ENCODE results near the gene RNF7.
"Not testable (repeated sequence)": the region's sequence is repeated elsewhere in the genome, so short reads cannot be mapped to it uniquely, and the experiment has no call there.

The RNF7 gene

DNA sequence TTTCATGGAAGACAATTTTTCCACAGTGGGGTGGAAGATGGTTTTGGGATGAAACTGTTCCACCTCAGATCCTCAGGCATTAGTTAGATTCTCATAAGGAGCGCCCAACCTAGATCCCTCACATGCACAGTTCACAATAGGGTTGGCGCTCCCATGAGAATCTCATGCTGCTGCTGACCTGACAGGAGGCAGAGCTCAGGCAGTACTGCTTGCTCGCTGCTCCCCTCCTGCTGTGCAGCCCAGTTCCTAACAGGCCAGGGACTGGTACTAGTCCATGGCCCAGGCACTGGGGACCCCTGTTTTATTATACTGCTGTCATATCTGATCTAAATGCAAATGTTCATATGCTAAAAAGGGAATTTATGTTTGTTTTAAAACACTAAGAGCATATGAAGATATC is 15.3 kb downstream of the RNF7 start:
- H3K9me3 ChIP-seq (ENCODE audit: insufficient read depth, low read length, severe bottlenecking): no peaks in the 10 kb centered on the region
- H3K4me1 ChIP-seq (ENCODE audit: insufficient read depth, low read length): no peaks in the 10 kb centered on the region
- H2AFZ ChIP-seq (ENCODE audit: low read depth, low read length): no peak overlapping the region
- peaks cover 10% of the 10 kb centered on the region for H3K36me3 ChIP-seq (ENCODE audit: insufficient read depth, low read length)
- H3K9ac ChIP-seq (ENCODE audit: low read depth, low read length): no peak overlapping the region
- ATAC-seq (ENCODE audit: insufficient read depth, low read depth) (no peak), DNase-seq (no peak)
- no peak for TF ChIP-seq EZH2 (IDR thresholded peaks at IDR 0.05; ENCODE audit: borderline replicate concordance, low read depth, low read length, severe bottlenecking)
- TF ChIP-seq, protein P1, sequence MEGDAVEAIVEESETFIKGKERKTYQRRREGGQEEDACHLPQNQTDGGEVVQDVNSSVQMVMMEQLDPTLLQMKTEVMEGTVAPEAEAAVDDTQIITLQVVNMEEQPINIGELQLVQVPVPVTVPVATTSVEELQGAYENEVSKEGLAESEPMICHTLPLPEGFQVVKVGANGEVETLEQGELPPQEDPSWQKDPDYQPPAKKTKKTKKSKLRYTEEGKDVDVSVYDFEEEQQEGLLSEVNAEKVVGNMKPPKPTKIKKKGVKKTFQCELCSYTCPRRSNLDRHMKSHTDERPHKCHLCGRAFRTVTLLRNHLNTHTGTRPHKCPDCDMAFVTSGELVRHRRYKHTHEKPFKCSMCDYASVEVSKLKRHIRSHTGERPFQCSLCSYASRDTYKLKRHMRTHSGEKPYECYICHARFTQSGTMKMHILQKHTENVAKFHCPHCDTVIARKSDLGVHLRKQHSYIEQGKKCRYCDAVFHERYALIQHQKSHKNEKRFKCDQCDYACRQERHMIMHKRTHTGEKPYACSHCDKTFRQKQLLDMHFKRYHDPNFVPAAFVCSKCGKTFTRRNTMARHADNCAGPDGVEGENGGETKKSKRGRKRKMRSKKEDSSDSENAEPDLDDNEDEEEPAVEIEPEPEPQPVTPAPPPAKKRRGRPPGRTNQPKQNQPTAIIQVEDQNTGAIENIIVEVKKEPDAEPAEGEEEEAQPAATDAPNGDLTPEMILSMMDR (IDR thresholded peaks at IDR 0.05; ENCODE audit: borderline replicate concordance, extremely low read depth, low read length, poor library complexity, severe bottlenecking): no peak
- no peak overlapping the region for H3K27ac ChIP-seq (ENCODE audit: low read length)
- no peaks in the 10 kb centered on the region for H3K79me2 ChIP-seq (ENCODE audit: insufficient read depth, low read length)
- H3K27me3 ChIP-seq (ENCODE audit: insufficient read depth, low read length, poor library complexity): no peaks in the 10 kb centered on the region
- H3K4me3 ChIP-seq (ENCODE audit: low read depth in 1 of 2, low read length in 2 of 2): no peak overlapping the region
- H3K4me2 ChIP-seq (ENCODE audit: insufficient read depth, low read length): no peak overlapping the region
- no peaks in the 10 kb centered on the region for H4K20me1 ChIP-seq (ENCODE audit: insufficient read depth, low read length)

DNA sequence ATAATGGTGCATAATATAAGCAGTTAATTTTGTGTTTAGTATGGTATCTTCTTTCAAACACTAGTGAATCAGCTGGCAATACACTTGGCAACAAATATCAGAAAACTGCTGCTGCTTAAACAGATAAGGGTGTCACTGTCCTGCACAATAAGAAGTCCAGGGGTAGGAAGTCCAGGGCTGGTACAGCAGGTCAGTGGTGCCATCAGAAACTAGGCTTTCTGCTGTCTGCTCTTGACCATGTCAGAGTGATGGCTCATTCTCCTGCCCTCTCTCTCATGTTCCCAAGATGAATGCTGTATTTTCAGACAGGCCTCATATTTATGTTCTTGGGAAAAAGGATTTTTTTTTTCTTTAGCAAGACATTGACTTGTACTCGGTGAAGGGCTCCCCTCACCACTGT is 15.9 kb downstream of the RNF7 start:
- H3K9me3 ChIP-seq (ENCODE audit: insufficient read depth, low read length, severe bottlenecking): no peaks in the 10 kb centered on the region

GRCh38 chr3:141762552-141762951 is 24.5 kb downstream of the RNF7 start:
- not testable (repeated sequence) for H3K36me3 ChIP-seq (ENCODE audit: insufficient read depth, low read length); H2AFZ ChIP-seq (ENCODE audit: low read depth, low read length); H4K20me1 ChIP-seq (ENCODE audit: insufficient read depth, low read length); H3K79me2 ChIP-seq (ENCODE audit: insufficient read depth, low read length); H3K4me2 ChIP-seq (ENCODE audit: insufficient read depth, low read length); H3K27me3 ChIP-seq (ENCODE audit: insufficient read depth, low read length, poor library complexity); H3K9ac ChIP-seq (ENCODE audit: low read depth, low read length); H3K27ac ChIP-seq (ENCODE audit: low read length); H3K4me1 ChIP-seq (ENCODE audit: insufficient read depth, low read length); H3K4me3 ChIP-seq (ENCODE audit: low read depth in 1 of 2, low read length in 2 of 2); DNase-seq; ATAC-seq (ENCODE audit: insufficient read depth, low read depth); H3K9me3 ChIP-seq (ENCODE audit: insufficient read depth, low read length, severe bottlenecking)

More for the DNA sequence above, 15.9 kb downstream of the RNF7 start:
- Histone ChIP-seq H3K27ac (ENCODE audit: low read length) (no peak overlapping the region), H3K27me3 (ENCODE audit: insufficient read depth, low read length, poor library complexity) (no peaks in the 10 kb centered on the region), H3K9ac (ENCODE audit: low read depth, low read length) (no peak overlapping the region), H3K79me2 (ENCODE audit: insufficient read depth, low read length) (no peaks in the 10 kb centered on the region), H3K36me3 (ENCODE audit: insufficient read depth, low read length) (peaks cover 10% of the 10 kb centered on the region), H2AFZ (ENCODE audit: low read depth, low read length) (no peak overlapping the region), H4K20me1 (ENCODE audit: insufficient read depth, low read length) (no peaks in the 10 kb centered on the region), H3K4me3 (ENCODE audit: low read depth in 1 of 2, low read length in 2 of 2) (no peak overlapping the region), H3K4me1 (ENCODE audit: insufficient read depth, low read length) (no peaks in the 10 kb centered on the region), H3K4me2 (ENCODE audit: insufficient read depth, low read length) (no peak overlapping the region)
- TF ChIP-seq, protein P1 (IDR thresholded peaks at IDR 0.05; ENCODE audit: borderline replicate concordance, extremely low read depth, low read length, poor library complexity, severe bottlenecking): no peak
- no peak for DNase-seq
- ATAC-seq (ENCODE audit: insufficient read depth, low read depth): no peak

- H4K20me1 ChIP-seq (ENCODE audit: insufficient read depth, low read length): no peaks in the 10 kb centered on the region
- no peak for ATAC-seq (ENCODE audit: insufficient read depth, low read depth)
- H3K4me2 ChIP-seq (ENCODE audit: insufficient read depth, low read length): no peak within 1 kb of the TSS
- H3K9me3 ChIP-seq (ENCODE audit: insufficient read depth, low read length, severe bottlenecking): no peaks in the 10 kb centered on the region
- H3K27ac ChIP-seq (ENCODE audit: low read length): no peak within 1 kb of the TSS
- no peak for DNase-seq
- no peak within 1 kb of the TSS for H3K9ac ChIP-seq (ENCODE audit: low read depth, low read length)
- TF ChIP-seq, protein P1 (IDR thresholded peaks at IDR 0.05; ENCODE audit: borderline replicate concordance, extremely low read depth, low read length, poor library complexity, severe bottlenecking): no peak
- no peak for TF ChIP-seq EZH2 (IDR thresholded peaks at IDR 0.05; ENCODE audit: borderline replicate concordance, low read depth, low read length, severe bottlenecking)
- no peaks in the 10 kb centered on the region for H3K27me3 ChIP-seq (ENCODE audit: insufficient read depth, low read length, poor library complexity)
- no peak within 1 kb of the TSS for H2AFZ ChIP-seq (ENCODE audit: low read depth, low read length)
- no peaks in the 10 kb centered on the region; the same call in 1 of the 2 replicates for H3K4me1 ChIP-seq (ENCODE audit: insufficient read depth, low read length)
- no peaks in the 10 kb centered on the region for H3K36me3 ChIP-seq (ENCODE audit: insufficient read depth, low read length)
- H3K79me2 ChIP-seq (ENCODE audit: insufficient read depth, low read length): no peaks in the 10 kb centered on the region
- no peak within 1 kb of the TSS for H3K4me3 ChIP-seq (ENCODE audit: low read depth in 1 of 2, low read length in 2 of 2)
These were observed 25.1 kb downstream of the RNF7 start, which contains the start of gene GRK7 for GRCh38 chr3:141763088-141763750. Gene GRK7 (plus strand): TSS chr3:141763408. CDS start chr3:141778285, 14,877 bp downstream.
